Neuron (in vitro differentiated cells): ENCODE measurements around the gene GPATCH2L.

Experiments
- H2AFZ ChIP-seq: one replicate; pipeline ENCODE4 v1.6.1; 2013; ENCODE audit warnings: low read depth, mild to moderate bottlenecking, inconsistent platforms, low read length, moderate library complexity
- H3K27me3 ChIP-seq: one replicate; pipeline ENCODE4 v1.6.1; 2013; ENCODE audit warnings: low read length; ENCODE audit not compliant: insufficient read depth
- H3K36me3 ChIP-seq: one replicate; pipeline ENCODE4 v1.6.1; 2013; ENCODE audit warnings: low read length; ENCODE audit not compliant: insufficient read depth
- H3K4me1 ChIP-seq: one replicate; pipeline ENCODE4 v1.6.1; 2013; ENCODE audit warnings: low read length; ENCODE audit not compliant: insufficient read depth
- H3K4me3 ChIP-seq: 2 replicates; pipeline ENCODE4 v1.5.1; 2013; ENCODE audit warnings: mild to moderate bottlenecking, low read length, moderate library complexity
- H3K9me3 ChIP-seq: one replicate; pipeline ENCODE4 v1.6.1; 2013; ENCODE audit warnings: low read length

Gene GPATCH2L

DNA sequence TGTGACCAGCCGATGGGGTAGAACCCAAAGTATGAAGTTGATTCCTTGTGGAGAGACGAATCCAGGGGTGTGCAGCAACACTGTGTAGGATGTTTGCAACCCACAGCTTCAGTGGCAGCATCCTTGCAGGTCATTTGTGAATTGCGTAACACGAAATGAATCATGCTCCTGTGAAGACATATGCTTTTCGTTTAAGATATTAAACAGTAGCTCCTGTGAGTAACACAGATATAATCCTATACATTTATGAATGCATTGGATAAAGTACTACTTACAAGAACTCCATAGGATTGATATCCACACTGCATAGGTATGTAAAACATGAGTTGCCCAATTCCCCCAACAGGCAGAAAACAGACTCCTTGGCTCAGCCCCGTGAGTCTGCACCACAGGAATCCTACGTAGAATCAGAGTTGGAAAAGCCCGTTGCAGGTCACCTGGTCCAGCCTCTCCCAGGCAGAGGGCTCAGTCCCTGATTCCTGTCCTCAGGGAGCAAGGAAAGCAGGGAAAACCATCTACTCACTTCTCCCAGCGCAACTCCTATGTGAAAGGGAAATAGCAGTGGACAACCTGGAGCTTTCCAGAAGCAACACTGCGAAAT is 75.8 kb downstream of the GPATCH2L start:
- H3K4me3 ChIP-seq: no peak overlapping the region
- peaks cover 2% of the 10 kb centered on the region for H3K9me3 ChIP-seq
- H3K27me3 ChIP-seq: no peaks in the 10 kb centered on the region
- H3K36me3 ChIP-seq: no peaks in the 10 kb centered on the region
- H3K4me1 ChIP-seq: no peaks in the 10 kb centered on the region
- H2AFZ ChIP-seq: no peak overlapping the region

DNA sequence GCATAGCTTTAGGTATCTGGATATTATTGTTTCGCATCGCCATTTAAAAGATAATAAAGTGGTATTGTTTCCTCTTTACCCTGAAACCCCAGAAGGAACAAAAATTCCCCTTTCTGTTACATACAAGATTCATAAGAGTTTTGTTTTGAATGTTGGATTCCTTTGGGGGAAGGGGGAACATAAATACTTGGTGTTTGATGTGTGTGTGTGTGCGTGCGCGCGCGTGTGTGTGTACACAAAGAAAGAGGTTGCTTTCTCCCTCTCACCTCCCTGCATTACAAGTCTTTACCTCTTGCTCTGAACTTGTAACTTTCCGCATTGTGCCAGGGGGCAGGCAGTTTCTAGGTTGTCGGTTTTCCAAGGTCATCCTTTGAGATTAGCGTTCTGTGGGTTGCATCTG is 76.4 kb downstream of the GPATCH2L start:
- no peaks in the 10 kb centered on the region for H3K27me3 ChIP-seq
- peaks cover 2% of the 10 kb centered on the region for H3K9me3 ChIP-seq
- H3K4me3 ChIP-seq: no peak overlapping the region
- no peaks in the 10 kb centered on the region for H3K4me1 ChIP-seq
- H2AFZ ChIP-seq: no peak overlapping the region
- H3K36me3 ChIP-seq: no peaks in the 10 kb centered on the region

DNA sequence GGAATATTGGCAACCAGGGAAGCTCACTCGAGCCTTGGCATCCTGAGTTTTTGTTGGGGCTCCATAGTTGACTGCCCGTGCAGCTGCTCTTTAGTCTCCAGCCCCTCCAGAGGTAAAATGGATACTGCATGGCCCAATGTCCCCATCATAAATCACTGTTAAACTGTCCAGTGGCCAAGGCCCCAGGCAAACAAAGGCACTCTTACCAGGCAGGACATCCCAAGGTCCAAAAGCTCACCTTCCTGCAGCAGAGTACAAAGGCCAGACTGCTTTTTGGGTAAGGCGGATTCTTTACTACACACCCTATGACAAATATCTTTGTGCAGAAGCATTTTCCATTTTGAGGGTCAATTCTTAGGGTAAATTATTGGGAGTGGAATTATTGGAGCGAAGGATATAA is 81.1 kb downstream of the GPATCH2L start:
- no peak overlapping the region for H2AFZ ChIP-seq
- H3K4me1 ChIP-seq: no peaks in the 10 kb centered on the region
- peaks cover 4% of the 10 kb centered on the region for H3K9me3 ChIP-seq
- no peaks in the 10 kb centered on the region for H3K27me3 ChIP-seq
- H3K36me3 ChIP-seq: no peaks in the 10 kb centered on the region
- H3K4me3 ChIP-seq: no peak overlapping the region

DNA sequence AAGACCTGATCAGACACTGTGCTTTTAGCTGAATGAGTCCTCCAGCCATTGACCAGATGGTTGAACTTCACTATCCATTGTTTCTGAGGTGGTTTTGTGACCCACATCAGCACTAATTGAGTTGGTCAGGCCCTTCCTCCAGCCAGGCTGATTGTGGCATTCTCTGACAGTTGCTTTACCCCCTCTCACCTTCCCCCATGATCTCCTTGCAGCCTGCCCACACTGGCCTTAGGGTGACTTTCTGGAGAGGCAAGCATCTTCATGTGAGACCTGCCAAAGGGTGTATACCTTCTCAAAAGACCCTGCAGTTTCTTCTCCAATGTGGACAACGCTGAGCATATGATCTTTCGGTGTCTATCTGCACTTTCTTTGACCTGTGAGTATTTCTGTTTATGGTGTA is 83.9 kb downstream of the GPATCH2L start:
- peaks cover 4% of the 10 kb centered on the region for H3K9me3 ChIP-seq

DNA sequence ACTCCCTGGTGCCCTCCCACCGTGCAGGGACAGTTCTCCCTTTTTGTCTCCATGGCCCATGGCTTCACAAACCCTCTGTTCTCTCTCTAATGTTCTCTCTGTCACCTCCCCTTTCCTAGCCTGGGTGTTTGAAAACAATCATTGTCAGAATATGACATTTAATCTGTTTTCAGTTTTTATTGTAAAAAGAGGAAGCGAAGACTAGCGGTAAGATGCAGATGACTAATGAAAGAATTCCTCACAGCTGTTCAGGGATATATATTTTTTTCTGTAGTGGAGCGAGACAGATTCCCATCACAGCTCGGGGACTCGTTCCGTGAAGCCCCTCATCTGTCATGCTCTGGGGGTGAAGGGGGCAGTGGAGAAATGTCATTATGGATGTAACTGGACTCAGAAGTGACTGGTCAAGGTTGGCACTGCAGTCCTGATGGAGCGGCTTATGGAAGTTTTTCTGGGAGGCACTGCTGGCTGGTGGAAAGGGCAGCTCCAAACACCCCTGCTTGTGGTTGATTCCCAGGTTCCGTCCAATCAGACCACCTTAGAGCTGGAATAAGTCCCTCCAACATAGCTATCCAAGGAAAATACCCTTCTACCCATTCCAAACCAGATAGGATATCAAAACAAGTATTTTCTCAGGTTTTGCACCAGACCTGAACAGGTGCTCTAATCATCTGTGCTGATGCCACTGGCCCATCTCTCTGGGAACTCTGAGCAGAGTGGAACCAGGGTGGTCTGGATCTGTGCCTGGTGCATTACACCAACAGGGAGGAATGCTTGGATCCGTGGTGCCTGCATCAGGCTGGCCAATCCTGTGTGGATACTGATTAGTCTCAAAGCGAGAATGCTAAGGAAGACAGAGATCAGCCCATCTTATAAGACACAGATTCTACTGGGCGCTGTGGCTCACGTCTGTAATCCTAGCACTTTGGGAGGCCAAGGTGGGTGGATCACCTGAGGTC is 84.7 kb downstream of the GPATCH2L start:
- Histone ChIP-seq H3K4me3 (no peak overlapping the region), H2AFZ (no peak overlapping the region), H3K9me3 (peaks cover 4% of the 10 kb centered on the region), H3K27me3 (no peaks in the 10 kb centered on the region), H3K4me1 (no peaks in the 10 kb centered on the region), H3K36me3 (peaks cover 1% of the 10 kb centered on the region)

More for the DNA sequence above, 83.9 kb downstream of the GPATCH2L start:
- no peak overlapping the region for H3K4me3 ChIP-seq
- no peaks in the 10 kb centered on the region for H3K4me1 ChIP-seq
- H3K27me3 ChIP-seq: no peaks in the 10 kb centered on the region
- H3K36me3 ChIP-seq: no peaks in the 10 kb centered on the region
- H2AFZ ChIP-seq: no peak overlapping the region

DNA sequence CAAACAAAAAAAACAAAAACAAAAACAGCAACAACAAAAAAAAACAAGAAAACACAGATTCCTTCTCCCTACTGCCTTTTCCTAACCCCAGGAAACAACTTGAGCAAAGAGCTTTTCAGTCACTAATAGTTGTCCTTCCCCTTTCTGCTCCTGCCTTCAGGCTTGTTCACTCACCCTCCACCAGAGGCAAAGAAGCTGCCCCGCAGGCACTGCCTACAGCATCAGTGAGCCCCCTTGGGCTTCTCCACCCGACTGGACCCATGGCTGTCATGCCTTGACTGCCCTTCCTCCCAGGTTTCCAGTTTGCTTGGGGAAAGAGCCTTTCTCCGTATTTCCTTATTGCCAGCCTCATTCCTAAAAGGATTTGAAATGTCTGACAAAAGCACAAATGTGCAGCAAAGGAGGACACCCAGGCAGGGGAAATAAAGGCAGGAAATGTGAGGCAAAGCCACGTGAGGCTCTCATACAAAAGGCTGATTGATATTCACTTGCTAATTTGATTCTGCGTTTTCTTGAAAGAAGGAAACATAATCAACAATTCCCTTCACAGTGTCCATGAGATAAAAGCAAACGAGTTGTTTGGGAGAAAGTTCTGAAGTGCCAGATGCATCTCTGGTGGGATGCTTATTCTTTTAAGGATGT is 85.7 kb downstream of the GPATCH2L start:
- no peaks in the 10 kb centered on the region for H3K27me3 ChIP-seq
- peaks cover 1% of the 10 kb centered on the region for H3K36me3 ChIP-seq
- peaks cover 4% of the 10 kb centered on the region for H3K9me3 ChIP-seq
- no peaks in the 10 kb centered on the region for H3K4me1 ChIP-seq
- no peak overlapping the region for H2AFZ ChIP-seq
- no peak overlapping the region for H3K4me3 ChIP-seq

DNA sequence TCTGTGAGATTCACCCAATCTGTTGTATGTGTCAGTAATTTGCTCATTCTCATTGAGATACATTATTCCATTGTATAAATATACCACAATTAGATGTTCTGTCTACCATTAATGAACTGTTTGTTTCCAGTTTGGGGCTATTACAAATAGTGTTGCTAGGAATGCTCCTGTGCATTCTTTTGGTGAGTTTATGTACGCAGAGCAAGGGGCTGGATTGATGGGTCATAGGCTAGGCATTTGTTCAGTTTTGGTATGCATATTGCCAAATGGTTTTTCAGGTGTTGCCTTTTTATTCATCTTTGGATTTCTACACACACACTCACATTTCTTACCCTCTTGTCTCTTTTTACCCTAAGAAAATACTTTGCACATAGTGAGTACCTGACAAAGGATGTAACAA is 93.4 kb downstream of the GPATCH2L start:
- no peaks in the 10 kb centered on the region for H3K27me3 ChIP-seq
- peaks cover 1% of the 10 kb centered on the region for H3K36me3 ChIP-seq
- H2AFZ ChIP-seq: no peak overlapping the region
- no peaks in the 10 kb centered on the region for H3K9me3 ChIP-seq
- peaks cover 4% of the 10 kb centered on the region for H3K4me1 ChIP-seq
- no peak overlapping the region for H3K4me3 ChIP-seq

DNA sequence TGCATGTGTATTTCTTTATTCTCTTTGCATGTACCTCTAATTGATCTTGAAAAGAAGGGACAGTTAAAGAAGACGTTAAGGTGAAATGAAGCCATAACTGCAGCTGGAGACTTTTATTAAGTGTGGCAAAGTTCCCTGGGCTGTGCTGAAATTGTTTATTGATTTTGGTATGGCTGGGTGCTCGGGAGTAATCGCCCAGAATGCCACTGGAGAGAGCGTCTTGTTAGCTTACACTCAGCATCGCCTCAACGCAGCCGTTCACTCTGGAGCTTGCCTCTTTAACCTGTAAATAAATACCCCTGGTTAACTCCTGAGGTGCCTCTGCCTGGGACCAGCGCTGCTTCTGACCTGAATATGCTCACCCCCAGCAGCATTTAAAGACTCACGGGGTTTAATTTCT is 98.6 kb downstream of the GPATCH2L start:
- Histone ChIP-seq H3K4me1 (peaks cover 4% of the 10 kb centered on the region), H3K36me3 (no peaks in the 10 kb centered on the region), H3K4me3 (no peak overlapping the region), H3K27me3 (no peaks in the 10 kb centered on the region), H3K9me3 (no peaks in the 10 kb centered on the region), H2AFZ (no peak overlapping the region)

DNA sequence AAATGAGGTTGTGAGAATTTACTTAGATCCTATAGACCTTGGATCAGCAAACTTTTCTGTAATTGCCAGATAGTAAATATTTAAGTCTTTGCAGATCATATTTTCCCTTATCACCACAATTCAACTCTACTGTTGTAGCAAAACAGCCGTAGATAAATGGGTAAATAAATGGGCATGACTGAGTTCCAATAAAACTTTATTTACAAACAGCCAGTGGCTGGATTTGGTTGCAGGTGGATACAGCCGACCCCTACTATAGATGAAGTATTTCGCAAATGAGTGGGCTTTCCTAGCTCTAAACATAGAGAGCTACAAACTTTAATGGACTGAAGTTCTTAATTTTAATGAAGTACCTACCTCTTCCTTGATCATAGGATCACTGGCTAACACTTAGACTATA is 100.7 kb downstream of the GPATCH2L start:
- no peak overlapping the region for H3K4me3 ChIP-seq
- no peaks in the 10 kb centered on the region for H3K36me3 ChIP-seq
- H3K27me3 ChIP-seq: no peaks in the 10 kb centered on the region
- H3K4me1 ChIP-seq: no peaks in the 10 kb centered on the region
- no peaks in the 10 kb centered on the region for H3K9me3 ChIP-seq
- H2AFZ ChIP-seq: no peak overlapping the region

DNA sequence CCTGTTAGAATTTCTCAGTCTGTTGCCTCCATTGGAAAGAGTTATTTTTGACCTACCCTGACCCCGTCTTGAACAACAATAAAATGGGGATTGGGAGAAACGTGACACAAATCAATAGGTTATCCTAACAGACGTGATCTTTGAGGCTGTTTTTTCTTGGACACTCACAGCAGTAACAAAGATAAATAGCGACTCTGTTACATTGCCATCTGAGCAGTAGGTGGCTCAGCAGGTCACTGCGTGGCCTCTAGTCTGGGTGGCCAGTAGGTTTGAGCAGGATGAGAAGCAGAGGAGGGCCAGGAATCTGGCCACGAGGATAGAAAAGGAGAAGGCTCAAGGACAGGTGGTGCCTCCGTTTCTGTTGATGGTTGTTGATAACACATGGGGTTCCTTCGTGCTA is 101.4 kb downstream of the GPATCH2L start:
- no peak overlapping the region for H3K4me3 ChIP-seq
- H3K4me1 ChIP-seq: no peaks in the 10 kb centered on the region
- H3K27me3 ChIP-seq: no peaks in the 10 kb centered on the region
- H3K36me3 ChIP-seq: no peaks in the 10 kb centered on the region
- no peaks in the 10 kb centered on the region for H3K9me3 ChIP-seq
- H2AFZ ChIP-seq: no peak overlapping the region

DNA sequence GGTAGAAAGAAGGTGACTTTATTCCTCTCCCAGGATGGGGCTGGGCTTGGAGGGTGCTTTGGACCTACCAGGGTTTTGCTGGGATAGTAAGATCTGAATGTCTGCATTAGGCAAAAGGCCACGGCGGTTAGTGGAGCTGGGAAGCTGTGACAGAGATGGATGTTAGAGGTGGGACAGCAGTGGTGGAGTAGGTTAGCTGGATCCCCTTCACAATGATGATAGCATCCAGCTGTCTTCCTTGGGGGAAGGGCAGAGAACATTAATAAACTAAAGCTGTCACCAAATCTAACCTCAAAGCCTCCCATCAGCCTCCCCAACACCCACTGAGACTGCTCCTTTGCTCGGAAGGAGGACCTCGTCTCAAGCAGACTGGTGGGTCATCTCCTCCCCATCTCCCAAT is 104.8 kb downstream of the GPATCH2L start:
- Histone ChIP-seq H2AFZ (no peak overlapping the region), H3K9me3 (no peaks in the 10 kb centered on the region), H3K27me3 (no peaks in the 10 kb centered on the region), H3K36me3 (no peaks in the 10 kb centered on the region), H3K4me1 (no peaks in the 10 kb centered on the region), H3K4me3 (no peak overlapping the region)

DNA sequence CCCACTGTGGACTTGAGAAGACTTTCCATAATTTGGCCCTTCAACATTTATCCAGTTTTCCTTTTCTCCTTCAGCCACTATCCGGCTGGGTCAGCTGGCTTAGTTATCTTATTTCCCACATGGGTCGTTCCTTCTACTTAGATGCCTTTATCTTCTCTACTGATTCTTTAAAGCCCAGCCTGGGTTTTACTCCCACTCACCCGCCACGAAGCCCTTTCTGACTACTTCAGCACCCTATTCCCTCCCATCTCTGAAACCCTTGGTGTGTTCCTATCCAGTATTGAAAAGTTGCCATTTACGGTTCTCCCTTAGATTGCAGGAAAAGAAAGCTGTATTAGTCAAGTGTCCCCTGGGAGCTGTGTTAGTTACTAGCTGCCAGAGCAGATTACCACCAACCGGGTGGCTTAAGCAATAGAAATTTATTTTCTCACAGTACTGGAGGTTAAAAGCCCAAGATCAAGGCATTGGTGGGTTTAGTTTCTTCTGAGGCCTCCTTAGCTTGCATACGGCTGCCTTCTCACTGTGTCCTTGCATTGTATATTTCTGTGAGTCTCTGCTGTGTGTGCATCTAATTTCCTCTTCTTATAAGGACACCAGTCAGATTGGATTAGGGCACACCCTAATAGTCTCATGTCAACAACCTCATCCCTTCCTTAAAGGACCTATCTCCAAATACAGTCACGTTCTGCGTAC is 105.5 kb downstream of the GPATCH2L start:
- no peak overlapping the region for H2AFZ ChIP-seq
- no peaks in the 10 kb centered on the region for H3K9me3 ChIP-seq
- no peaks in the 10 kb centered on the region for H3K36me3 ChIP-seq
- no peak overlapping the region for H3K4me3 ChIP-seq
- H3K27me3 ChIP-seq: no peaks in the 10 kb centered on the region
- no peaks in the 10 kb centered on the region for H3K4me1 ChIP-seq
